SU-DHL-6 (cell line): ENCODE data around the gene GJB3.
A peak's percentile ranks its signal among the peaks of the same experiment; 100 is the strongest.

Experiments used
- H2AFZ ChIP-seq: fragments of 200-600 bp; sonication (generic); 2 replicates; pipeline ENCODE4 v1.6.1; 2014; ENCODE audit warnings: low read depth, mild to moderate bottlenecking, moderate library complexity, mixed read lengths, antibody characterized with exemption, low read length; ENCODE audit not compliant: severe bottlenecking
- H3F3A ChIP-seq: fragments of 200-600 bp; shearing (Covaris generic); 2 replicates; pipeline ENCODE4 v1.6.0; 2016; ENCODE audit warnings: antibody characterized with exemption, mild to moderate bottlenecking; ENCODE audit not compliant: insufficient read depth
- H3K27ac ChIP-seq: fragments of 200-600 bp; sonication (generic); 2 replicates; pipeline ENCODE4 v1.5.1; 2016; ENCODE audit warnings: low read depth, mild to moderate bottlenecking, low read length, moderate library complexity, mixed read lengths
- H3K27me3 ChIP-seq: fragments of 200-600 bp; sonication (generic), shearing (Covaris generic); 2 replicates; pipeline ENCODE4 v1.6.0; 2014; ENCODE audit warnings: mild to moderate bottlenecking, low read length
- H3K36me3 ChIP-seq: fragments of 200-600 bp; sonication (generic); 2 replicates; pipeline ENCODE4 v1.6.1; 2014; ENCODE audit warnings: mild to moderate bottlenecking, low read length, mixed read lengths
- H3K4me2 ChIP-seq: fragments of 300-600, 200-600 bp; shearing (Covaris generic), sonication (generic); 2 replicates; pipeline ENCODE4 v1.6.0; 2014; ENCODE audit warnings: low read length, low read depth, mild to moderate bottlenecking; ENCODE audit not compliant: poor library complexity, severe bottlenecking
- H3K4me3 ChIP-seq: fragments of 200-600 bp; sonication (generic); 2 replicates; pipeline ENCODE4 v1.5.1; 2014; ENCODE audit warnings: antibody characterized with exemption, low read length, mild to moderate bottlenecking, mixed read lengths; ENCODE audit not compliant: insufficient read depth, poor library complexity, severe bottlenecking
- H3K79me2 ChIP-seq: fragments of 200-600 bp; sonication (generic); 2 replicates; pipeline ENCODE4 v1.6.1; 2014; ENCODE audit warnings: mild to moderate bottlenecking, low read length, moderate library complexity; ENCODE audit not compliant: insufficient read depth
- H3K9ac ChIP-seq: fragments of 200-600 bp; sonication (generic); 2 replicates; pipeline ENCODE4 v1.7.0; 2014; ENCODE audit warnings: mild to moderate bottlenecking, low read length
- H3K9me2 ChIP-seq: fragments of 200-600 bp; sonication (generic); replicated peaks from 2 replicates; pipeline ENCODE4 v1.6.1; 2014; ENCODE audit warnings: low read length; ENCODE audit not compliant: insufficient read depth
- H3K9me3 ChIP-seq: fragments of 200-600 bp; sonication (generic); 2 replicates; pipeline ENCODE4 v1.6.1; 2014; ENCODE audit warnings: low read length, mixed read lengths; ENCODE audit not compliant: insufficient read depth
- H4K20me1 ChIP-seq: fragments of 200-600 bp; sonication (generic); 2 replicates; pipeline ENCODE4 v1.6.1; 2014; ENCODE audit warnings: low read depth, mild to moderate bottlenecking, antibody characterized with exemption, low read length, moderate library complexity, mixed read lengths
- CTCF ChIP-seq: fragments of 200-600 bp; sonication (generic); IDR thresholded peaks from one replicate; pipeline ENCODE4 v1.5.1; 2017; ENCODE audit warnings: antibody characterized with exemption, mild to moderate bottlenecking, low read length, moderate library complexity; ENCODE audit not compliant: insufficient read depth, poor library complexity, severe bottlenecking
- EZH2phosphoT487 ChIP-seq: fragments of 200-600 bp; sonication (generic), shearing (Covaris generic); conservative IDR thresholded peaks from 2 replicates; pipeline ENCODE4 v1.6.1; 2018; ENCODE audit warnings: mild to moderate bottlenecking, antibody characterized with exemption, low read length, moderate library complexity, mixed read lengths

GJB3 gene

GRCh38 chr1:34785875-34786470 lies 5.0 kb downstream of the GJB3 start:
- Histone ChIP-seq H3K27ac (no peak overlapping the region), H3K27me3 (no peaks in the 10 kb centered on the region), H3K4me2 (no peak overlapping the region), H3K9me3 (no peaks in the 10 kb centered on the region), H3K9me2 (no peaks in the 10 kb centered on the region), H2AFZ (no peak overlapping the region), H3K9ac (no peak overlapping the region), H3F3A (no peaks in the 10 kb centered on the region), H3K36me3 (no peaks in the 10 kb centered on the region), H4K20me1 (no peaks in the 10 kb centered on the region), H3K4me3 (no peak overlapping the region), H3K79me2 (no peaks in the 10 kb centered on the region)
- no peak for TF ChIP-seq CTCF
- no peak for TF ChIP-seq EZH2phosphoT487

- H3K4me2 ChIP-seq: no peak overlapping the region
Measured at GRCh38 chr1:34786521-34787325, 5.7 kb downstream of the GJB3 start.

GRCh38 chr1:34787461-34788420 lies 6.7 kb downstream of the GJB3 start:
- H3K27me3 ChIP-seq: no peaks in the 10 kb centered on the region
- H3K79me2 ChIP-seq: no peaks in the 10 kb centered on the region
- H3K36me3 ChIP-seq: no peaks in the 10 kb centered on the region
- H3K9me3 ChIP-seq: no peaks in the 10 kb centered on the region
- H3F3A ChIP-seq: no peaks in the 10 kb centered on the region
- H3K27ac ChIP-seq: no peak overlapping the region
- no peaks in the 10 kb centered on the region for H3K9me2 ChIP-seq
- H3K9ac ChIP-seq: no peak overlapping the region
- TF ChIP-seq EZH2phosphoT487 (no peak), CTCF (peak; percentile 17)
- H3K4me3 ChIP-seq: no peak overlapping the region
- no peak overlapping the region for H2AFZ ChIP-seq
- H3K4me2 ChIP-seq: no peak overlapping the region
- no peaks in the 10 kb centered on the region for H4K20me1 ChIP-seq

More at GRCh38 chr1:34786521-34787325, 5.7 kb downstream of the GJB3 start:
- Histone ChIP-seq H3K9me3 (no peaks in the 10 kb centered on the region), H3K9ac (no peak overlapping the region), H2AFZ (no peak overlapping the region), H3F3A (no peaks in the 10 kb centered on the region), H4K20me1 (no peaks in the 10 kb centered on the region), H3K9me2 (no peaks in the 10 kb centered on the region), H3K36me3 (no peaks in the 10 kb centered on the region), H3K27me3 (no peaks in the 10 kb centered on the region), H3K79me2 (no peaks in the 10 kb centered on the region), H3K4me3 (no peak overlapping the region), H3K27ac (no peak overlapping the region)
- TF ChIP-seq EZH2phosphoT487 (no peak), CTCF (peak; percentile 64)
